Measurements from ENCODE around the gene ZFP36.

Gene ZFP36

GRCh38 chr19:39407410-39407659 is 688 bp downstream of the ZFP36 start:
- no peak for DNase-seq

GRCh38 chr19:39407660-39408391 is 1.2 kb downstream of the ZFP36 start:
- DNase-seq, result no peak

- no peak for DNase-seq
Measured at GRCh38 chr19:39408392-39409207, 2.0 kb downstream of the ZFP36 start.

- DNase-seq, result peak; percentile 24
Measured at GRCh38 chr19:39409208-39410016, 2.8 kb downstream of the ZFP36 start.

GRCh38 chr19:39410017-39410830 is 3.6 kb downstream of the ZFP36 start:
- DNase-seq, result no peak

GRCh38 chr19:39410831-39411080 is 4.1 kb downstream of the ZFP36 start:
- DNase-seq, result no peak

GRCh38 chr19:39411081-39411831 is 4.6 kb downstream of the ZFP36 start:
- DNase-seq, result no peak

- peak; percentile 83 for DNase-seq
Measured at GRCh38 chr19:39411832-39412099, 5.1 kb downstream of the ZFP36 start.

GRCh38 chr19:39412100-39412866 is 5.6 kb downstream of the ZFP36 start, which contains the start of gene PLEKHG2:
PLEKHG2 (plus strand) TSS chr19:39412669; CDS start chr19:39414087, 1,418 bp downstream.
- DNase-seq, result peak; percentile 93

- no peak for DNase-seq
Measured at GRCh38 chr19:39412867-39413271, 6.2 kb downstream of the ZFP36 start.

- no peak for DNase-seq
Measured at GRCh38 chr19:39413272-39413910, 6.7 kb downstream of the ZFP36 start.

- DNase-seq, result no peak
Measured at GRCh38 chr19:39413911-39414608, 7.4 kb downstream of the ZFP36 start.

- no peak for DNase-seq
Measured at GRCh38 chr19:39415111-39416046, 8.7 kb downstream of the ZFP36 start.

- no peak for DNase-seq
Measured at GRCh38 chr19:39416152-39417120, 9.8 kb downstream of the ZFP36 start.

- no peak for DNase-seq
Measured at GRCh38 chr19:39417463-39418181, 11.0 kb downstream of the ZFP36 start.

- no peak for DNase-seq
Measured at GRCh38 chr19:39419003-39419402, 12.4 kb downstream of the ZFP36 start.

- no peak for DNase-seq
Measured at GRCh38 chr19:39420769-39421168, 14.1 kb downstream of the ZFP36 start.
